HG03103 (cell line): Measurements from ENCODE around the gene GATB.

Experiments used
- ATAC-seq: cut with Tn5 transposase; IDR thresholded peaks from one replicate; pipeline ENCODE4 v1.9.1; 2021; ENCODE audit warnings: low read depth; ENCODE audit not compliant: unreplicated experiment

Gene GATB

GRCh38 chr4:151678048-151678872, 82.5 kb downstream of the GATB start:
- ATAC-seq: no peak

GRCh38 chr4:151677193-151677592, 83.6 kb downstream of the GATB start:
- no peak for ATAC-seq

DNA sequence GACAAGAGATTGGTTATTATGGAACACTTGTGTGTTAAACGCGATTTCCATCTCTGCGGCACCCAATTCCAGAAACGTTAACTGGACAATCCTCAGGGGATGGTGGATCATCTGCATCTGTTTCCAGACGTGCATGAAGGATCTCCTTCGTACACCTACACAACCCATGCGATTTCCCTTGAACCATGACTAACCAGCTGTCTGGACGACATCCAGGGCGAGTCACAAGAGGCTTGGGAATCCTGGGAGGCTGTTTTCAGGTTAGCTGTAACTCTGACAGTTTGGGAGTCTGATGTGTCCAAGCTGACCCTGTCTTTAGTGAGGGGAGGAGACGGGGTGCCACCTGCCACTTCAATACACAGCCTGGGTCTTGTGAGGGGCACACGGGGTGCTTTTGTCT, 84.5 kb downstream of the GATB start:
- ATAC-seq: no peak

DNA sequence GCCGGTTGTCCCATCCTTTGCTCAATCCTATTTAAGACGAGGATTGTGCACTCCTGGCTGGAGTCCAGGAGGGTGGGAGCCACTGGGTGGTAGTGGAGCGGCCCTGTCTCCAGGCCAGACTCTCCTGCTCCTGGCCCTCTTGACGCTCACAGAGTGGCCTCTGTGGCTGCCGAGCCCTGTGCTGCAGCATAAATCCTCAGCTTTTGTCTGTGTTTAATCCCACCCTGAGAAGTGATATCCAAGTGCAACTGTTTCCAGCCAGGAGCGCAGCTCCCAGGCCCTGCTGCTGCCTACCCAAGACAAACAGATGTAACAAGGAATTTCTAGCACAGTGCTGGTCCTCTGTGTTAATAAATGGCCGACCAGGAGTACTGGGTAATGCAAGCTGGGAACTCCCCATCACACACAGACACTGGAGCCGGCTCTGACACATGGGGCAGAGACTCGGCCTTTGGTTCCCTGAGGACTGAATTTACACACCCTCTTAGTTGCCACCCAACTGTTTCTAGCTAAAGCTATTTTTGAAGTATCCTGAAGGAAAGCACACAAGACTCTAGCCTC, 85.3 kb downstream of the GATB start:
- ATAC-seq: no peak

DNA sequence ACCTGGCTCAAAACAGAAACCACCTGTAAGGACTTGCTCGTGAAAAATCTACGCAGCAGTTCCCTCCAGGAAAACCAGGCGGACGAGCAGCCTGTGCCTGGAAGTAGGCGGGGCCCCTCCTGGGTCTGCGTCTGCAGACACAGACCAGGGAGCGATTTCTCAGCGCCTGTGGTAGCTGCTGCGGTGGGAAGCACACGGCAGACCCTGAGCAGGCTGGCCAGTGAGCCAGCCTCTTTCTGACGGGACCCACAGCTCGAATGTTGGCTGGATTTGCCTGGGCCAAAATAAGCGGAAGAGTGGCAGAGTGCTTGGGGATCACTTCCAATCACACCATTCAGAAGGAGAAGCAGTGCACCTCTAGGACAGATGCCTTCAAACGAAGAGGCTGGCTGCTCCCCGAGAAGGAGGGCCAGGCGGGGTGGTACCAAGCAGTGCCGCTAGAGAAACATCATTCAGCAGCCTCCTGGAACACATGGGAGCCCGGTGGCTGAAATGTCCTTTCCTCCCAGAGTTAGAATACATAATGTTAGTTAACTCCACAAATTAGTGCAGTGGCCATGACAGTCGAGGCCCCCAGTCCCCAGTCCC, 85.9 kb downstream of the GATB start:
- ATAC-seq: no peak

- ATAC-seq: no peak
Observed at GRCh38 chr4:151673908-151674520, 86.8 kb downstream of the GATB start.

GRCh38 chr4:151672996-151673395, 87.8 kb downstream of the GATB start:
- ATAC-seq: no peak

DNA sequence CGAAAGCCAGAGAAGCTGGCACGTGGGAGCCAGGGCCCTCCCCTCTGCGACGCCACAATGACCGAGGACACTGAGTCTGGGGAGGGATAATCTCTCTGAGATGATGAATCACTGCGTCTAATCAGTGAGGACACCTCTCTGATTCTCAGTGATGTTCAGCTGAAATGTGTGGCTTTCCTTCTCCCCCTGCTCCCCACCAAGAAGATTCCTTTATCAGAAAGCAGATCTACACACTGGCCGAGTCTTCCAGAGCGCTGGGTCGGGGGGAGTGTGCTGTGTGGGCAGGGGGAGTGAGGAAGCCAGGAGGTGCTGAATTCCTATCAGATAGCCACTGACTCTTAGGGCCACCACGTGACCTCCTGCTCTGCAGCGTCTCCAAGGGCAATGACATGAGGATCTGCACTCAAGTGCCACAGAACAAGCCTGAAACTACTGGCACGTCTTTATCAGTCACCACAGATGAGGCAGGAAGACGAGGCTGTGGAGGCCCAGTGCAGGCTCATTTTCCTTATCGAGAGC, 89.2 kb downstream of the GATB start:
- no peak for ATAC-seq

DNA sequence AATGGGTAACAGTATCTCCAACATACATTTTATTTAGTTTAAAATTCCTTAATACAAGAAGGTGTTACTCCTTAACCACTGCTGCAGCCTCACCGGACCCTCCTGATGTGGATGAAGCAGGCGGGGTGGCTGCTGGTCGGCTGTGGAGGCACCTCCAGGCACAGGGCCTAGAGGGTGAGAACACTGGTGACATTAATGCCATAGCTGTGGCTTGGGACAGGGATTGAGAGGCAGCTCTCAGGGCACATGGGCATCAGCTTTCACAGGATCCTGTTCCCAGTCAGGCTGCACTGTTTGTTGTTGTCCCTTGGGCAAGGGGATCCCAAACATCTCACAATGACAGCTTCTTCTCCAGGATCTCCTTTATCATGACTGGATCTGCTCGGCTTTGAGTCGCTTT, 90.0 kb downstream of the GATB start:
- no peak for ATAC-seq

DNA sequence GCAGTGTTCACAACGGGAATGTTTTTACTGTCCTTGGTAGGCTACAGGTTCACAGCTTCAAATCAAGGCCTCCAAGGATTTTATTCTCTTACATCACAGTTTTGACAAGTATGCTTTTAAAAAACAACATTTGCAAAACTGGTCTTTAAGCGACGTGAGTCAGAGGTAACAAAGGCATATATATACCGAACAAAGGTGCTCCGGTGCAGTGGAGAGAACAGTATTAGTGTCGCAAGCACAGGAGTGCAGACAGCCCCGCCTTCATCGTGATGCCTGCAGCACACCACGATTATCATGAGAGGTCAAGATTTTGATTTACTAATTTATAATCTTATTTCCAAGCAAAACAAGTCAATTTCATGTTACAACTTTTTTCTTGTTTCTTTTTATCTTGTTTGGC, 90.8 kb downstream of the GATB start:
- ATAC-seq: no peak

DNA sequence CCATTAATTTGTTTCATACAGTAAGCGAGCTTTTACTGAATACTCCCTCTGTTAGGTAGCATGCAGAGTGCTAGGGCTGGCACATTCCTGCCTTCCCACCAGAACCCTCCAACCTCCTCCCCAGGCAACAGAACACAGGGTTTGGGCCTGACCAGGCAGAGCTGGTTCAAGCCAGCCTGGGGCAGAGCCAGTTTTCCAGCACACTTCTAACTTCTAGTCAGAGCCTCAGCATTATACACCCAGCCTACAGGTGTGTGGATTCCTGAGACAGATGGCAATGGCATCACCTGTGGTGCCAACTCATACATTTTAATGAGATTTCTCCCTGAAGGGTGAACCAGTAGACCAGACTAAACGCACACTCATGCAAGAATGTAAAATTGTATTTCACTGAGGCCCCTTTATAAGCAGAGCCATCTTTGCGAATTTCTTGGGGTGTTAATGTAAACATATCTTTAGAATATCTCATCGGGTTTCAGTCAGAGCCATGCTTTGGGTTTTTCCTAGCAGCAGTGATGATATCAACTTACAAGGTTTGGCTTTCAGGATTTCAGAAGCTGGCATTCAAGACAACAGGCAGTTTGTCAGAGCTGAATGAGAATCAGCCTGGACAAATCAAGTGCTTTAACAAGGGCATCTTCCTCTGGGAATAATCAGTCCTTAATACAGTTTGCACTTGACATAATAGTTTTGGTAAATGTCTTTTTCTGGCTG, 92.0 kb downstream of the GATB start:
- no peak for ATAC-seq

DNA sequence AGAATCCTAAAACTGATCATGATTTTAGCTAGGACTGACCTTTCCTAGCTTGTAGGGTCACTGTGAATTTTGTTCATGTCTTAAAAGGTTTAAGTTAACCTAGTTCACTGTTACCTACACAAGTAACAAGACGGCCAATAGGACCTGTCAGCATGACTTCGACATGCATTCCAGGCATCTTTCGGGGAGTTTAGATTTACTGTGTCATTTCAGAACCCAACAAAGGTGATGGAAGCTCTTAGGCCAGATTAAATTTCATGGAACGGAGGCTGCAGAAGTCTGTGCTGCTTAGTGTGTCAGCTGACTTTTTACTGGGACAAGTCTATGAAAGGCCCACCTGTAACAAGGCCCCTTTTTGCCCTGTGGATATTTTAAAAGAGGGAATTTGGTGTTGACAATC, 93.1 kb downstream of the GATB start:
- no peak for ATAC-seq

DNA sequence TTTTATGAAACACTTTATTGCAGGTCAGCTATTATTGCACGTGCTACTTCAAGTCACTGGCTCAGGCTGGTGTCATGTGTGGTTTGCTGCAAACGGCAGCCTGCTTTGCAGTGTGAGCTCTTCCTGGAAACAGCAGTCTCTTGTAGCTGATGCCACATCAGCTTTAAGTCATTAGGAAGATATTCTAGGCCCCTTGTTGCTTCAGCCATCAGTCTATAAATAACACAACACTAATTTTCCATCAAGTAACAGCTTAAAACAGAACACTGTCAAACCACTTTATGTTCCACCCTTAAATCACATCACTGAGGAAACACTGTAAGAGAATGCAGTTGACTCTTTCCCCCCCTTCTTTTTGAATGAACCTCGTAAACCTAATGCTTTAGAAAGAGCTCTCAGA, 93.8 kb downstream of the GATB start:
- ATAC-seq: no peak

DNA sequence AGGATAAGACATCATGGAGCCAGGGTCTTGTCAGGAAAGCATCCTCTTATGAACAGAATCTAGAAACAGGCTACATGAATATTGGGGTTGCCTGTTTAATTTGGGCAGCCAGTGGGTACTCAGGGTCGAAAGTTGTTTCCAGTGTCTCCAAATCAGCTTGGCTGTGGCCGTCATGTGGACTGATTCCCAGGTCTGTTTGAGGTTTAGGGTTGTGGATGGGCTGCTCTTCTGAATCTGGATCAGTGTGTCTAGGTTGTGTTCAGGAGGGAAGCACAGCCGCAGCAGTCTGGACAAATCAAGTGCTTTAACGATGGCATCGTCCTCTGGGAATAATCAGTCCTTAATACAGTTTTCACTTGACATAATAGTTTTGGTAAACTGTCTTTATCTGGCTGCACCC, 94.3 kb downstream of the GATB start:
- ATAC-seq: no peak

- no peak for ATAC-seq
Observed at GRCh38 chr4:151665785-151666127, 95.1 kb downstream of the GATB start.

GRCh38 chr4:151665022-151665784, 95.6 kb downstream of the GATB start:
- no peak for ATAC-seq

GRCh38 chr4:151664289-151664688, 96.5 kb downstream of the GATB start:
- ATAC-seq: no peak

GRCh38 chr4:151663109-151663508, 97.7 kb downstream of the GATB start:
- ATAC-seq: no peak

GRCh38 chr4:151661873-151662272, 98.9 kb downstream of the GATB start:
- no peak for ATAC-seq

GRCh38 chr4:151660676-151661075, 100.1 kb downstream of the GATB start:
- ATAC-seq: no peak
